Activated naive CD8-positive, alpha-beta T cell treated with anti-CD3 and anti-CD28 coated beads, Interleukin-2, amount 50 U/mL, for 24 hours (primary cell): ENCODE results near the gene C14orf39.
"Not testable (repeated sequence)": the region's sequence is repeated elsewhere in the genome, so short reads cannot be mapped to it uniquely, and the experiment has no call there.

ENCODE experiments used
- ATAC-seq: fragments of 150-1000 bp; cut with Tn5 transposase; one replicate; pipeline ENCODE4 v1.10.0; 2021
- DNase-seq: peaks from one replicate; pipeline ENCODE4 v3.0.0; 2021
- H3K27ac Mint-ChIP-seq: one replicate; pipeline ENCODE4 v1.8.0; 2021; ENCODE audit warnings: mild to moderate bottlenecking, mixed read lengths
- H3K27me3 Mint-ChIP-seq: one replicate; pipeline ENCODE4 v1.8.0; 2021; ENCODE audit warnings: mixed read lengths
- H3K36me3 Mint-ChIP-seq: one replicate; pipeline ENCODE4 v1.8.0; 2021; ENCODE audit warnings: low read depth, mixed read lengths
- H3K4me1 Mint-ChIP-seq: one replicate; pipeline ENCODE4 v1.8.0; 2021; ENCODE audit warnings: mixed read lengths
- H3K4me3 Mint-ChIP-seq: one replicate; pipeline ENCODE4 v1.8.0; 2021; ENCODE audit warnings: mild to moderate bottlenecking, moderate library complexity, mixed read lengths
- H3K9me3 Mint-ChIP-seq: one replicate; pipeline ENCODE4 v1.8.0; 2021; ENCODE audit warnings: mixed read lengths

The C14orf39 gene

DNA sequence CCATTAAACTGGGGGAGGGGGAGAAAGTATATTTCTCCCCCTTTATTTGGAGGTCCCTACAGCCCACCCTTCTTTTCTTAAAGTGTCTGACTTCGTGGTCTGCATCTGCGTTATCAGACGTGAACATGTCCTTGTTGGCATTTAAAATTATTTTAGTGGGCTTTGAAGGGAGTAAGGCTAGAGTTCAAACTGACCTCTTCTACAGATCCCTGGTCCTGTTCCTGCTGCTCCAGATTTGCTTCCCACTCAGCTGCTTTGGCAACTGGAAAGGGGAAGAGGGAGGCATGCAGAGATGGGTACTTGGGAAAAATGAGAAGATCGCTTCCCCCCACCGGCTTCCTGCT lies 22.5 kb upstream of the C14orf39 start:
- Mint-ChIP-seq H3K27ac (peak overlapping the region; percentile 27), H3K4me1 (peaks cover 21% of the 10 kb centered on the region), H3K9me3 (no peaks in the 10 kb centered on the region), H3K4me3 (no peak overlapping the region), H3K36me3 (no peaks in the 10 kb centered on the region), H3K27me3 (peaks cover 83% of the 10 kb centered on the region)
- DNase-seq (no peak), ATAC-seq (no peak)

DNA sequence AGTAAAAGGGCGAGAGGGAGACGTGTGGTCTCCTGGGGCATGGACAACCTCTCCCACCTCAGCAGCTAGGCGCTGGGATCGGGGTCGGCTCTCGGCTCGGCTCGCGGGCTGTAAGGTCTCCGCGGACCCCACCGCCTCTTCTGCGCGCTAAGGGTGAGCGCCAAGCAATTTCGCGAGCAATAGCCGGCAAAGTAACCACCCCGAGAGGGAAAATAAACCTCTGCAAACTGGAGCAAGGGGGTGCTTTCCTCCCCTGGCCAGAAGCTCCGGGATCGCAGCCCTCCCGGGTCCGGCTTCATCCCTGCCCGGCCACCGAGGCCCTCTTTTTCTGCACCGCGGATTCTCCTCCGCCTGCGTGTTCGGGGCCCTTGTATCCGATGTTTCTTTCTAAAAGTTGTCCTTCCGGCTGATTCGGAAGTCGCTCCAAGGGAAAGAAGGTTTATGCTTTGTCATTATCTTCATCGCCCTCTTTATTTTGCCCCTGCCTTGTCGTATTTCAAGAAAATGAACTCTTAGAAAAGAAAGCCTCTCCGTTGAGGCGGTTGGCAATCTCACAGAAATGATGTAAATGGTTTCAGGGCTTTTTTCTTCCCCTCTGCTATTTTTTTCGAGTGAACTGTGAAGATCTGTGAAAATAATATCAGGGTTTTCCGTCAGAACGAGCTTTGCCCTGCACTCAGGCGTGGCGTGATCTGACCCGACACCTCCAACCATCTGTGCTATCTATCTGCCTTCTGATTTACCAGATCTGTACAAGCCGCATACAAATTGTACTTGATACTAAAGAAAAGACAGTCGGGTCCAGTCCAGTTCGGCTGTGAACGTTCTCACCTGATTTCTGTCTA lies 21.3 kb upstream of the C14orf39 start:
- H3K4me3 Mint-ChIP-seq: no peak overlapping the region
- H3K9me3 Mint-ChIP-seq: no peaks in the 10 kb centered on the region
- no peaks in the 10 kb centered on the region for H3K36me3 Mint-ChIP-seq

DNA sequence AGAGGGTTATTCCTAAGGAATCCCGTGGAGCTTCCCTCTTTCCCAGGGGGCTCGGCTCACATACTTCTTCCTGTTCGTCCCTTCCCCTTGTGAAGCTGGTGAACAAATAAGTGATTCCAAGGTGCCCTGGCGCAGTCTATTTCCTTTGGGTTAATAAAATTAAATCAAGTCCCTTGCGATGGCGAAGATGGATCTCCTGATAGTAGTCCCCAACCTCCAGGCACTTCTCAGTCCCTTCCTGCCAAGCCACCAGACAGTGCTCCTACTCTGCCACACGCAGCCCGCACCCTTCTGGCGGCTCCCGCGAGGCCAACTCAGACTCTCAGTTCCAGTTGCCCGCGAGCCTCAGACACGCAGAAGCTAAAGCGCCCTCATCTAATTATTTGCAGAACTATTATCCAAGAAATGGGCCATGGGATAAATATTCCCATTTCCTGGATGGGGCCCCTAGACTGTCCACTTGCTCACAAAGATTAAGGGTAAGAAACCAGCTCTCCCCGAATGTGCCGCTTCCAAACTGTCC lies 20.7 kb upstream of the C14orf39 start:
- H3K9me3 Mint-ChIP-seq: no peaks in the 10 kb centered on the region
- H3K27me3 Mint-ChIP-seq: peaks cover 81% of the 10 kb centered on the region
- H3K4me1 Mint-ChIP-seq: peaks cover 21% of the 10 kb centered on the region
- no peak overlapping the region for H3K27ac Mint-ChIP-seq
- no peak for DNase-seq
- no peaks in the 10 kb centered on the region for H3K36me3 Mint-ChIP-seq
- H3K4me3 Mint-ChIP-seq: no peak overlapping the region
- no peak for ATAC-seq

More for the DNA sequence above, 21.3 kb upstream of the C14orf39 start:
- peaks cover 82% of the 10 kb centered on the region for H3K27me3 Mint-ChIP-seq
- ATAC-seq: no peak
- H3K27ac Mint-ChIP-seq: no peak overlapping the region
- peaks cover 21% of the 10 kb centered on the region for H3K4me1 Mint-ChIP-seq
- DNase-seq: no peak

DNA sequence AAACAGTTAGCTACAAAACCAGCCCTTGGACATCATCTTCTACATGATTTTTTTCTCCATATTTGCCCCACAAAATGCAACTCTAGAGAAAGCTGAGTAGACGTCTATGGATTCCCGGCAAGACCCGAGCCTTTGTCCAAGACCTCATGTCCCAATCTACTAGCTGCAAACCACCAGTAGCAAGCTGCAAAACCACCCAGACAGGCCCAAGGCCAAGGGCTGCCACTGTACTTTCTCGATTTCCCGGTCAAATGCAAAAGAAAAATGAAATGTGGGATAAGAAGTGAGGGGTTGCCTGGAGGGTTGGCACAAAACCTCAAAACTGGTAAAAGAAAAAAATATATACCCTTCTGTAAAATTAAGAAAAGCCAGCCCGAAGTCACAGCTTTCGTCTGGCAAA lies 20.1 kb upstream of the C14orf39 start:
- no peak for ATAC-seq
- Mint-ChIP-seq H3K4me1 (peaks cover 20% of the 10 kb centered on the region), H3K36me3 (no peaks in the 10 kb centered on the region), H3K4me3 (no peak overlapping the region), H3K27me3 (peaks cover 80% of the 10 kb centered on the region), H3K27ac (no peak overlapping the region), H3K9me3 (no peaks in the 10 kb centered on the region)
- DNase-seq: no peak

DNA sequence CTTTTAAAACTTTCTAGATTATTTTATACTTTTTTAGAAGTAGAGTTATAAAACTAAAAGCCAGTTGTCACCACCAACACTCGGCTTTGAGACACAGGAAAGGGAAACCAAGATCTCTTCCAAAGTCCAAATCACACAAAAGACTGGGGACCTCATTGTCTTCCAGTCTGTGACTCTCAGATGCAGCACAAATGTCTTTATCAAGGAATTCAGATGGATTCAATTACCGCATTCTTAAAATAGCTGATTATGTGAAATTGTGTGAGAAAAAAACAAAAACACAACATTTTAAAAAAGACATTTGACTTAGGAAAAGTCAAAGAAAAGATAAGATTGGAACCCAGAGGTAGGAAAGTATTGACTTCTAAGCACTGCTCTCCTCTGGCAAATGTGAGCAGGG lies 19.6 kb upstream of the C14orf39 start:
- peaks cover 17% of the 10 kb centered on the region for H3K4me1 Mint-ChIP-seq
- H3K9me3 Mint-ChIP-seq: no peaks in the 10 kb centered on the region
- H3K4me3 Mint-ChIP-seq: no peak overlapping the region
- H3K27me3 Mint-ChIP-seq: peaks cover 80% of the 10 kb centered on the region
- H3K27ac Mint-ChIP-seq: no peak overlapping the region
- DNase-seq: no peak
- no peaks in the 10 kb centered on the region for H3K36me3 Mint-ChIP-seq
- ATAC-seq: no peak

DNA sequence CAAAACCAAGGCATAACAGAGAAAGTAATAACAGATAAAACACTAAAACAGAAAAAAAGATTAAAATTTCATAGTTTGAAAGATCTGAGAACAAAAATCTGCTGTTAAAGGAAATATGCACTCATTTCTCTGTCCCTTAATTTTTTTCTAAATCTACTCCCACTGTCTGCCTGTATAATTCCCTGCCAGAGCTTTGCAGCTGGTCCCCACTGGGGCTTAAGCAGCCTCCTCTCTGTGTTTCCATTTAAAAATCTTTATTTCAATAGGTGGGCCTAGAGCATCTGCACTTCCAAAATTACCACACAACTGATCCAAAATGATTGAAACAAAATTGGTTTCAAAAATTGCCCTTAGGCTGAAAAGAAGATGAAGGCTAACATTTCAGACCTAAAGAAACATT lies 16.7 kb upstream of the C14orf39 start:
- no peaks in the 10 kb centered on the region for H3K9me3 Mint-ChIP-seq
- H3K4me3 Mint-ChIP-seq: no peak overlapping the region
- ATAC-seq (no peak), DNase-seq (no peak)
- peaks cover 54% of the 10 kb centered on the region for H3K27me3 Mint-ChIP-seq
- H3K4me1 Mint-ChIP-seq: peaks cover 3% of the 10 kb centered on the region
- no peaks in the 10 kb centered on the region for H3K36me3 Mint-ChIP-seq
- H3K27ac Mint-ChIP-seq: no peak overlapping the region

DNA sequence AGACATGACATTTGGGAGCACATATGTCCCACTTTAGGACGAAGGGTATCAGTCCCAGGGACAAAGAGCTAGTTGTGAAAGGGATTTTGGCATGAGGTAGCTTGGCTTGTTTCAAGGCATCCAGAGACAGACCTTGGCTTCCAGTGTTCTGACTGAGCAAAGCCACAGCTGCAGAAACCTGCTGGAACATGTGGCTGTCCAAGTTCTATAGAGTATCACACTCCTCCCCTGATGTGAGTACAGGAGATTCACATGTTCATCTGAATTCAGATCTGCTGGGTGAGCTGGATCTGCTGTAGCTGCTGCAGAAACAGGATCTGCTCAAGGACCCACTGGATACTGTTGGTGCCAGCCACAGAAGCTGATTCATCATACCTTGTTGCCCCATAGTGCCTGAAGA lies 10.1 kb upstream of the C14orf39 start:
- Mint-ChIP-seq H3K27me3 (peaks cover 26% of the 10 kb centered on the region), H3K4me1 (no peaks in the 10 kb centered on the region), H3K36me3 (no peaks in the 10 kb centered on the region), H3K4me3 (no peak overlapping the region), H3K9me3 (peaks cover 3% of the 10 kb centered on the region), H3K27ac (no peak overlapping the region)
- ATAC-seq (no peak), DNase-seq (no peak)

DNA sequence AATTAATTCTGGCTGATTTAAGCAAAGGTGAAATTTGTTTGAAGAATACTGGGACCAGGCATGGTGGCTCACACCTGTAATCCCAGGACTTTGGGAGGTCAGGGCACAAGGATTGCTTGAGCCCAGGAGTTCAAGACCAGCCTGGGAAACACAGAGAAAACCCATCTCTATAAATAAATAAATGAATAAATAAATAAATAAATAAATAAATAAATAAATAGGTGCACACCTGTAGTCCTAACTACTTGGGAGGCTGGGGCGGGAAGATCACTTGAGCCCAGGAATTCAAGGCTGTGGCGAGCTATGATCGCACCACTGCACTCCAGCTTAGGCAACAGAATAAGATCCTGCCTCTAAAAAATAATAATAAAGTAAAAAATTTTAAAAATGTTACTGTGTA lies 4.4 kb upstream of the C14orf39 start:
- no peak for DNase-seq
- ATAC-seq: no peak
- no peak overlapping the region for H3K4me3 Mint-ChIP-seq
- H3K36me3 Mint-ChIP-seq: no peaks in the 10 kb centered on the region
- peaks cover 3% of the 10 kb centered on the region for H3K9me3 Mint-ChIP-seq
- H3K27me3 Mint-ChIP-seq: peaks cover 13% of the 10 kb centered on the region
- no peaks in the 10 kb centered on the region for H3K4me1 Mint-ChIP-seq
- no peak overlapping the region for H3K27ac Mint-ChIP-seq

DNA sequence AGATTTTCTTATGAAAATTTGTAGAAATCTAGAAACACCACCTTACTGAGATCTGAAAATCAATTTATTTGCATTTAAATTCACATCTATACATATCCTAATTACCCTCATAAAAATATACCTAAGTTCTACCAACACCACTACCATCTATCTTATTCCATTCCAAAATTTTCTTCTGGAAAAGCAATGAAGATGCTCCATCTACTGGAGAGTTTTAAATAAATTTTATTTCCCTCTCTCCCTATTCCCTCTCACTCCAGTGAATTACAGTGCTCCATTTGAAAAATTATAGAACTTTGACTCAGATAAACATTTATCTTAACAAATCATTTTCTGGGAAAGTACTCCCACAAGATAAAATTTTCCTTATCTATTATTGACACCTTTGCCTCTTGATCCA lies 2.3 kb upstream of the C14orf39 start:
- no peaks in the 10 kb centered on the region for H3K4me1 Mint-ChIP-seq
- no peaks in the 10 kb centered on the region for H3K36me3 Mint-ChIP-seq
- H3K9me3 Mint-ChIP-seq: peaks cover 4% of the 10 kb centered on the region
- H3K27me3 Mint-ChIP-seq: peaks cover 8% of the 10 kb centered on the region
- ATAC-seq: no peak
- no peak overlapping the region for H3K4me3 Mint-ChIP-seq
- no peak overlapping the region for H3K27ac Mint-ChIP-seq
- DNase-seq: no peak

DNA sequence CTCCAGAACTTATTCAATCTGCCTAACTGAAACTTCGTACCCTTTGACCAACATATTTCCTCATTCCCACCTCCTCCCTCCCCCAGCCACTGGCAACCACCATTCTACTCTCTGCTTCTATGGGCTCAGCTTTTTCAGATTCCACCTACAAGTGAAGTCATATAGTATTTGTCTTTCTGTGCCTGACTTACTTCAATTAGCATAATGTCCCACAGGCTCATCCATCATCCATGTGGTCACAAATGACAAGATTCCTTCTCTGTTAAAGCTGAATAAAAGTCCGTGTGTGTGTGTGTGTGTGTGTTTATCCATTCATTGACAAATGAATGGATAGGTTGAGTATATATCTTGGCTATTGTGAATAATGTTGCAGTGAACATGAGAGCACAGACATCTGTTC lies 1.3 kb upstream of the C14orf39 start:
- no peak overlapping the region for H3K4me3 Mint-ChIP-seq
- peaks cover 12% of the 10 kb centered on the region for H3K27me3 Mint-ChIP-seq
- H3K9me3 Mint-ChIP-seq: peaks cover 4% of the 10 kb centered on the region
- H3K4me1 Mint-ChIP-seq: no peaks in the 10 kb centered on the region
- DNase-seq (no peak), ATAC-seq (no peak)
- H3K36me3 Mint-ChIP-seq: no peaks in the 10 kb centered on the region
- H3K27ac Mint-ChIP-seq: no peak overlapping the region

DNA sequence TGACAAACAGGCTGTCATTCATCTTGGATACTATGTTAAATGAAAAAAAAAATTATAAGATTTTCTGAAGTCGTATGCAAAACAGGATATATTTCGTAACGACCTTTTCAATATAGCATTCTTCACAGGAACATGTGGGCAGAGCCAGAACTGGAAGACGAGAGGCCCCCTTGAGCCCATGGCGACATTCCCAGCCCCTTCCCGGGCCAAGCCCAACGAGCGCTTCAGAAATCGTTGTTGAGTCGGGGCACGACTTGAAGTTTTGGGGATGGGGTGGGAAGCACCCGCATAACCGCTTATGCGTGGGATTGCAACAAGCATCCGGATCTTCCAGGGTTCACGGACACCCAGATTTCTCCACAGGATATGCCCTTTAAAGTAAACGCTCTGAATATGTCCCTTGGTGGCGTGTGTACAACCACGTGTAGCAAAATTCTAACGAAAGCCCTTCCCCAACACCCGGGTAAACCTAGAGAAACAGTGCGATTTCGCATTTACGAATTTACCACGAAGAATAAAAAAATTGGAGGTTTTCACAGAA lies 736 bp downstream of the C14orf39 start:
- H3K9me3 Mint-ChIP-seq: peaks cover 13% of the 10 kb centered on the region
- no peak overlapping the region for H3K4me3 Mint-ChIP-seq

DNA sequence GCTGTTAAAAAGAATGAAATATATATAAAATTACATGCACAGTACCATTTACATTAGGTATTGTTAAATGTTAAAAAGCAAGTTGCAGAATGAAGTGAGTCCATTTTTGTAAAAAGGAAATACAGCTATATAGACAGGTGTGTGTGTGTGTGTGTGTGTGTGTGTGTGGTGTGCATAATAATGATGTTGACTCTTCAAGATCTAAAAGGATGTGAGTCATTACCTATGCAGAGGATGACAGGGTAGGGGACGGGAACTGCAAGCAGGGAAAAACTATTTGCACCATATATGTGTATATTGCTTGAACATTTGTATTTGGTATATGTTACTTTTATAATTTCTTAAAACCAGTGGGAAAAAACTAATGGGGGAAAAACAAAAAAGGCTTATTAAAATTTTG lies 3.1 kb downstream of the C14orf39 start:
- H3K27ac Mint-ChIP-seq: no peak overlapping the region
- H3K9me3 Mint-ChIP-seq: peaks cover 18% of the 10 kb centered on the region
- H3K36me3 Mint-ChIP-seq: no peaks in the 10 kb centered on the region
- no peak for DNase-seq
- no peak overlapping the region for H3K4me3 Mint-ChIP-seq
- peaks cover 9% of the 10 kb centered on the region for H3K27me3 Mint-ChIP-seq
- no peak for ATAC-seq
- H3K4me1 Mint-ChIP-seq: no peaks in the 10 kb centered on the region

More for the DNA sequence above, 736 bp downstream of the C14orf39 start:
- no peak overlapping the region for H3K27ac Mint-ChIP-seq
- peaks cover 9% of the 10 kb centered on the region for H3K27me3 Mint-ChIP-seq
- H3K4me1 Mint-ChIP-seq: no peaks in the 10 kb centered on the region
- no peak for DNase-seq
- no peaks in the 10 kb centered on the region for H3K36me3 Mint-ChIP-seq
- no peak for ATAC-seq

DNA sequence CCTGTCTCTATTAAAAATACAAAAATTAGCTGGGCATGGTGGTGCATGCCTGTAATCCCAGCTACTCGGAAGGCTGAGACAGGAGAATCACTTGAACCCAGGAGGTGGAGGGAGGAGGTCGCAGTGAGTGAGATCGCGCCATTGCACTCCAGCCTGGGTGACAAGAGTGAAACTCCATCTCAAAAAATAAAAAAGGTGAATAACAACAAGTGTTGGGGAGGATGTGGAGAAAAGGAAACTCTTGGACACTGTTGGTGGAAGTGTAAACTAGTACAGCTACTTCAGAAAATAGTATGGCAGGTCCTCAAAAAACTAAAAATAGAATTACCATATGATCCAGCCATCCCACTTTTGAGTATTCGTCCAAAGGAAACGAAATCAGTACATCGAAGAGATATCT lies 5.6 kb downstream of the C14orf39 start:
- Mint-ChIP-seq H3K27me3 (peaks cover 14% of the 10 kb centered on the region), H3K9me3 (peaks cover 18% of the 10 kb centered on the region)
- not testable (repeated sequence) for DNase-seq, ATAC-seq, H3K27ac Mint-ChIP-seq, H3K36me3 Mint-ChIP-seq, H3K4me3 Mint-ChIP-seq, H3K4me1 Mint-ChIP-seq

DNA sequence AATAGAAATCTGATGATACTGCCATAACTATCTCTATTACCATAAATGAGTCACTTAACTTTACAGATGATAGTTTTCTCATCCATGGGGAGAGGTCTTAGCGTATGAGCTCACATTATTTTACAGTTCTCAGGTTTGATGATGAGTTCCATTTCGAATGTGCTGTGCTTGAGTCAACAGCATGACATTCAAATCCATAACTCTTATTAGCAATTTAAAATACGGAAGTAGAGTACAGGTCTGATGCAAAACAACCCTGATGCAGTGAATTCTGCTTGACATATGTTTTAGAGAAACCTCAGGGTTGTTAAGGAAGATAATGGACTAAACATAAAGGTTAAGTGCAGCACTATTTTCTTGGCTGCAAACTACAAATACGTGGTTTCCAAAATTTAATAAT lies 30.0 kb downstream of the C14orf39 start:
- DNase-seq (no peak), ATAC-seq (no peak)
- Mint-ChIP-seq H3K4me3 (no peak overlapping the region), H3K27me3 (peaks cover 8% of the 10 kb centered on the region), H3K4me1 (no peaks in the 10 kb centered on the region), H3K27ac (no peak overlapping the region), H3K9me3 (no peaks in the 10 kb centered on the region), H3K36me3 (no peaks in the 10 kb centered on the region)

DNA sequence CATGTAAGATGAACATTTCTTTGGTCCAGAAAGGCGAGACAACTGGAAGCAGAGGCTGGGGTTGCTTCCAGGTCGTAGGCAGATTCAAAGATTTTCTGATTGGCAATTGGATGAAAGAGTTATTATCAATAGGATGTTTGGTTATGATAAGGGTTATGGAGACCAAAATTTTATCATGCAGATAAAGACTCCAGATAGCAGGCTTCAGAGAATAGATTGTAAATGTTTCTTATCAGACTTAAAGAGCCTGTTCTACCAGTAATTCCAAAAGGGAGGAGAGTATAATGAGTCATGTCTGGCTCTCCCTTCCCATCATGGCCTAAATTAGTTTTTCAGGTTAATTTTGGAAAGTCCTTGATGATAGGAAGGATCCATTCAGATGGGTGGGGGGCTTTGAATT lies 55.6 kb downstream of the C14orf39 start:
- no peak overlapping the region for H3K27ac Mint-ChIP-seq
- H3K36me3 Mint-ChIP-seq: no peaks in the 10 kb centered on the region
- no peaks in the 10 kb centered on the region for H3K4me1 Mint-ChIP-seq
- H3K9me3 Mint-ChIP-seq: peaks cover 4% of the 10 kb centered on the region
- H3K4me3 Mint-ChIP-seq: no peak overlapping the region
- DNase-seq (no peak), ATAC-seq (no peak)
- H3K27me3 Mint-ChIP-seq: peaks cover 10% of the 10 kb centered on the region
